ENCODE data around the gene SEC14L5.

GRCh38 chr16:5033256-5034166 is 75.4 kb downstream of the SEC14L5 start, which contains the start of gene NAGPA:
- no peak for TF ChIP-seq CTCF (IDR thresholded peaks at IDR 0.05; ENCODE audit: low read length)
- no peak for TF ChIP-seq EZH2 (IDR thresholded peaks at IDR 0.05; ENCODE audit: borderline replicate concordance, low read length)
